NT2/D1 (cell line): ENCODE data around the gene GLRA1.

Experiments used
- DNase-seq: peaks from one replicate; pipeline ENCODE4 v3.0.0-alpha.2; 2011; ENCODE audit warnings: low read depth, low spot score
- H3K27me3 ChIP-seq: 2 replicates; pipeline ENCODE4 v1.6.0; 2011; ENCODE audit warnings: mild to moderate bottlenecking; ENCODE audit not compliant: insufficient read length, insufficient read depth
- H3K36me3 ChIP-seq: 2 replicates; pipeline ENCODE4 v1.6.1; 2011; ENCODE audit warnings: mild to moderate bottlenecking, low read length, mixed read lengths; ENCODE audit not compliant: insufficient read depth, insufficient read length
- H3K4me1 ChIP-seq: 2 replicates; pipeline ENCODE4 v1.5.1; 2011; ENCODE audit not compliant: insufficient read depth, insufficient read length
- H3K4me3 ChIP-seq: 2 replicates; pipeline ENCODE4 v1.5.1; 2011; ENCODE audit warnings: low read depth; ENCODE audit not compliant: insufficient read length
- H3K9ac ChIP-seq: 2 replicates; pipeline ENCODE4 v1.6.0; 2011; ENCODE audit warnings: low read depth; ENCODE audit not compliant: insufficient read length
- H3K9me3 ChIP-seq: 2 replicates; pipeline ENCODE4 v1.5.1; 2011; ENCODE audit warnings: mild to moderate bottlenecking, low read length; ENCODE audit not compliant: insufficient read depth
- SUZ12 ChIP-seq: IDR thresholded peaks from 2 replicates; pipeline ENCODE4 v1.6.1; 2011; ENCODE audit not compliant: insufficient read length, insufficient read depth; ENCODE audit errors: extremely low read depth
- YY1 ChIP-seq: IDR thresholded peaks from 2 replicates; pipeline ENCODE4 v1.6.1; 2011; ENCODE audit not compliant: insufficient read length, insufficient read depth
- ZNF274 ChIP-seq: IDR thresholded peaks from 2 replicates; pipeline ENCODE4 v1.6.1; 2011; ENCODE audit warnings: mild to moderate bottlenecking, low read depth, low read length

The GLRA1 gene

GRCh38 chr5:151904909-151905308 is 19.7 kb downstream of the GLRA1 start:
- DNase-seq: no peak
- H3K27me3 ChIP-seq: peaks cover 66% of the 10 kb centered on the region

GRCh38 chr5:151904127-151904526 is 20.5 kb downstream of the GLRA1 start:
- Histone ChIP-seq H3K36me3 (no peaks in the 10 kb centered on the region), H3K27me3 (peaks cover 74% of the 10 kb centered on the region), H3K9me3 (no peaks in the 10 kb centered on the region), H3K4me1 (no peaks in the 10 kb centered on the region), H3K9ac (no peak overlapping the region), H3K4me3 (no peak overlapping the region)
- no peak for TF ChIP-seq YY1
- TF ChIP-seq ZNF274: no peak
- no peak for TF ChIP-seq SUZ12
- DNase-seq: no peak

More at GRCh38 chr5:151904909-151905308, 19.7 kb downstream of the GLRA1 start:
- no peaks in the 10 kb centered on the region for H3K4me1 ChIP-seq
- no peaks in the 10 kb centered on the region for H3K9me3 ChIP-seq
- no peak overlapping the region for H3K9ac ChIP-seq
- no peak overlapping the region for H3K4me3 ChIP-seq
- H3K36me3 ChIP-seq: no peaks in the 10 kb centered on the region
- TF ChIP-seq YY1 (no peak), SUZ12 (no peak), ZNF274 (no peak)

- TF ChIP-seq YY1: no peak
- no peak for TF ChIP-seq SUZ12
- TF ChIP-seq ZNF274: no peak
- Histone ChIP-seq H3K9me3 (no peaks in the 10 kb centered on the region), H3K36me3 (no peaks in the 10 kb centered on the region), H3K4me3 (no peak overlapping the region), H3K27me3 (peaks cover 80% of the 10 kb centered on the region), H3K4me1 (no peaks in the 10 kb centered on the region), H3K9ac (no peak overlapping the region)
- DNase-seq: peak; percentile 71
Measured at GRCh38 chr5:151903243-151903653, 21.4 kb downstream of the GLRA1 start.

DNA sequence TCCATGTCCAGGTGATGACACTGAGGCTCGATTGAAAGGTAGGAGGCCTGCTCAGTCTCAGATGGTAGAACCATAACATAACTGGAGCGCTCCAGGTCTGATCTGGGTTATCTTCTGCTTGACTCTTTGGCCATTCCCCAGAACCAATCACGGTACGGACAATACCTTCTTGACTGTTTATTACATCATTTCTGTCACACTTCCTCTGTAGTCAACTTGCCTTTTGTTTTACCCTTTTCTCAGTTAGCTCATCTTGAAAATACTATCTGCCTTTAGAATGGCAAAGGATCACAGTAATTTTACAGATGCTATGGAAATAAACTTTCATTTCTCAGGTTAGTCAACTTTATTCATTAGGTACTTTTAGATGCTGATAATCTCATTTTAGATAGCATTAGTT is 22.4 kb downstream of the GLRA1 start:
- Histone ChIP-seq H3K9ac (no peak overlapping the region), H3K27me3 (peaks cover 79% of the 10 kb centered on the region), H3K36me3 (no peaks in the 10 kb centered on the region), H3K4me3 (no peak overlapping the region), H3K9me3 (no peaks in the 10 kb centered on the region), H3K4me1 (no peaks in the 10 kb centered on the region)
- no peak for DNase-seq
- TF ChIP-seq ZNF274: no peak
- TF ChIP-seq YY1: no peak
- TF ChIP-seq SUZ12: no peak

DNA sequence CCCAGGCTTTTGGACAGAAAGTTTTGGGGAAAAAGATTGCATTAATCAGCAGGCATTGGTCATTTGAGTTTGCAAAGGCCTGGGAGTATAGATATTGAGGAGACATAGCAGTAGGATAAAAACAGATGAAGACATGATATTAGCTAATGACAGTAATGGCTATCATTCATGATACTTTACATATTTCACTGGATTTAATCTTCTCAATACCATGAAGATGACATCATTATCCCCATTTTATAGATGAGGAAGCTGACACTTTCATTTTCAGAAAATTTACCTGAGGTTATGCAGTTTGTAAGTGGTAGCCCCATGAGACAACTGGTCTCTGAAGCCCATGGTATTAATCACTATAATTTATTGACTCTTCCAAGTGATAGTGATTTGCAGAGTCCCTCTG is 23.0 kb downstream of the GLRA1 start:
- H3K9ac ChIP-seq: no peak overlapping the region
- DNase-seq: no peak
- H3K4me1 ChIP-seq: no peaks in the 10 kb centered on the region
- TF ChIP-seq SUZ12 (no peak), ZNF274 (no peak), YY1 (no peak)
- peaks cover 79% of the 10 kb centered on the region for H3K27me3 ChIP-seq
- H3K36me3 ChIP-seq: no peaks in the 10 kb centered on the region
- no peak overlapping the region for H3K4me3 ChIP-seq
- H3K9me3 ChIP-seq: no peaks in the 10 kb centered on the region

DNA sequence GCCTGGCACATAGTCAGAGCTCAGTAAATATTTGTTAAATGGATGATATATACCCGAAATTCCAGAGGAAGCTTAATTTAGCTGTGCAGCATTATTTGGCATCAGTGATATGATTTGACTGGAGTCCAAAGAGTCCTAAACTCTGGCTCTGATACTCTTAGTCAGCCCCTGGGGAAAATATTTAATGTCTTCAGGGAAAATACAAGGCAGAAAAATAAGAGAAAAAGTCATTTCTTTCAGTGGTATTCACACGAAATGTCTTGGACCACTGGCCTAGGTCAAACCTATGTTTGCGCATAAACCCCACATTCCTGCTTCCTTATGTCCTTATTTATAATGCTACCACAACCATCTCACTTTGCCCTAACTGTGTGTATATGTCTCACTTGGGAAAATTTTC is 23.8 kb downstream of the GLRA1 start:
- DNase-seq: no peak
- no peaks in the 10 kb centered on the region for H3K4me1 ChIP-seq
- TF ChIP-seq SUZ12: no peak
- no peak for TF ChIP-seq YY1
- no peak for TF ChIP-seq ZNF274
- H3K9me3 ChIP-seq: no peaks in the 10 kb centered on the region
- H3K36me3 ChIP-seq: no peaks in the 10 kb centered on the region
- H3K9ac ChIP-seq: no peak overlapping the region
- H3K4me3 ChIP-seq: no peak overlapping the region
- peaks cover 75% of the 10 kb centered on the region for H3K27me3 ChIP-seq

DNA sequence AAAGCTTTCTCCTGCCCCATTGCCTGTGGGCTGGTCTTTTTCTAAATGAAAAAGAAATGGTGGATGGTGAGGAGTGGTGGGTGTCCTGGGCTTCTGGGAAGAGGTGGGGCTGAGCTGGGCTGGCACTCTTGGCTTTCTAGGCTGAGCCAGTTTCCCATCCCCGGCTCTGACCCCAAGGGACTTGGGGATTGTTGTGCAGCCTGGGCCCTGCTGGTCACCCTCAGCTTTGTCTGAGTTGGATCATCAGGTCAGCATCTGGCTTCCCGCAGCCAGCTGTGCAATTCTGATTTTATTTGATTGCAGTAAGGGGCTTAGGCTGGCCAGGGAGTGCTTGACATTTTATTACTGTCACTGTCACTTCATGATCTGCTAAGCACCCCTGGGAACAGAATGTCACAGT is 25.3 kb downstream of the GLRA1 start:
- Histone ChIP-seq H3K36me3 (no peaks in the 10 kb centered on the region), H3K9ac (no peak overlapping the region), H3K9me3 (no peaks in the 10 kb centered on the region), H3K4me1 (peaks cover 7% of the 10 kb centered on the region), H3K27me3 (peaks cover 60% of the 10 kb centered on the region), H3K4me3 (no peak overlapping the region)
- TF ChIP-seq YY1 (no peak), ZNF274 (no peak), SUZ12 (no peak)
- DNase-seq: no peak

DNA sequence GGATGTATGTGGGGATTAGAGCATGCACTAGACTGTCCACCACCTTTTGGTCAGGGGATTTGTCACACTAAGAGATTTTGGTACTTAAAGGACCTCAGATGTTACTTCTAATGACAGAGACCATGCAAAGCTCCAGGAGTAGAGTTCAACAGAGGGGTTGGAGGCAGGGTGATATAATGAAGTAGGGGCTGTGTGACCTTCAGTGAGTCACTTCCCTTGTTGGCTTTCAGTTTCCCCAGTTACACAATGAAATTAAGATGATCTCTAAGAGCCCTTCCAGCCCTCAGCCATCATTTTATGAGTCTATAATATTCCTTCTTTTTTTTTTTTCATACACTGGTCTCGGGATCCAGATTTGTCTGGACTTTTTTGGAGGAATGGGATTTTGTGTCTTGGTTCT is 26.8 kb downstream of the GLRA1 start:
- Histone ChIP-seq H3K4me1 (peaks cover 7% of the 10 kb centered on the region), H3K4me3 (no peak overlapping the region), H3K36me3 (no peaks in the 10 kb centered on the region), H3K9ac (no peak overlapping the region), H3K27me3 (peaks cover 50% of the 10 kb centered on the region), H3K9me3 (no peaks in the 10 kb centered on the region)
- no peak for DNase-seq
- TF ChIP-seq YY1: no peak
- TF ChIP-seq SUZ12: no peak
- no peak for TF ChIP-seq ZNF274
